Measurements from ENCODE around the gene ZNF747. TPM values are rescaled to one million over a fixed set of nuclear protein-coding genes. Genes with fewer than 3 reads are reported as not detected.
A peak's percentile ranks its signal among the peaks of the same experiment; 100 is the strongest.

Gene ZNF747
- total RNA-seq, 1 donor, result 11.7 TPM

- peak overlapping the region; percentile 72 for H3K4me3 ChIP-seq (ENCODE audit: low read depth, low read length)
- peak; percentile 40 for DNase-seq (ENCODE audit: low read depth)
- no peak for TF ChIP-seq CTCF (IDR thresholded peaks at IDR 0.05; ENCODE audit: insufficient read depth, low read depth, low read length)
Observed at GRCh38 chr16:30570636-30571444, 36.2 kb upstream of the ZNF747 start.

GRCh38 chr16:30569746-30570635 lies 35.3 kb upstream of the ZNF747 start:
- H3K4me3 ChIP-seq (ENCODE audit: low read depth, low read length), result no peak overlapping the region
- TF ChIP-seq CTCF (IDR thresholded peaks at IDR 0.05; ENCODE audit: insufficient read depth, low read depth, low read length), result no peak
- no peak for DNase-seq (ENCODE audit: low read depth)

GRCh38 chr16:30569281-30569680 lies 34.6 kb upstream of the ZNF747 start:
- H3K4me3 ChIP-seq (ENCODE audit: low read depth, low read length), result no peak overlapping the region
- no peak for TF ChIP-seq CTCF (IDR thresholded peaks at IDR 0.05; ENCODE audit: insufficient read depth, low read depth, low read length)
- DNase-seq (ENCODE audit: low read depth), result no peak

- H3K4me3 ChIP-seq (ENCODE audit: low read depth, low read length), result no peak overlapping the region
- no peak for TF ChIP-seq CTCF (IDR thresholded peaks at IDR 0.05; ENCODE audit: insufficient read depth, low read depth, low read length)
- DNase-seq (ENCODE audit: low read depth), result peak; percentile 98
Observed at GRCh38 chr16:30567991-30568638, 33.5 kb upstream of the ZNF747 start.

- no peak for DNase-seq (ENCODE audit: low read depth)
Observed at GRCh38 chr16:30567160-30567990, 32.7 kb upstream of the ZNF747 start.

More at GRCh38 chr16:30567160-30567990, 32.7 kb upstream of the ZNF747 start:
- TF ChIP-seq CTCF (IDR thresholded peaks at IDR 0.05; ENCODE audit: insufficient read depth, low read depth, low read length), result no peak
- no peak overlapping the region for H3K4me3 ChIP-seq (ENCODE audit: low read depth, low read length)

Data from fibroblast of villous mesenchyme (primary cell).